IPS-20b (cell line): ENCODE measurements around the gene DNMBP.
A peak's percentile ranks its signal among the peaks of the same experiment; 100 is the strongest.
"Not testable (repeated sequence)": the region's sequence is repeated elsewhere in the genome, so short reads cannot be mapped to it uniquely, and the experiment has no call there.

ENCODE experiments used
- H3K27ac ChIP-seq: one replicate; pipeline ENCODE4 v1.5.1; 2013; ENCODE audit warnings: low read length
- H3K27me3 ChIP-seq: 2 replicates; pipeline ENCODE4 v1.6.1; 2013; ENCODE audit warnings: mild to moderate bottlenecking, low read length, inconsistent platforms; ENCODE audit not compliant: insufficient read depth
- H3K36me3 ChIP-seq: 2 replicates; pipeline ENCODE4 v1.6.1; 2013; ENCODE audit warnings: low read depth, mild to moderate bottlenecking, inconsistent platforms, low read length, moderate library complexity; ENCODE audit not compliant: insufficient read depth
- H3K4me1 ChIP-seq: 2 replicates; pipeline ENCODE4 v1.6.1; 2013; ENCODE audit warnings: mild to moderate bottlenecking, control low read depth, inconsistent platforms, low read length, moderate library complexity; ENCODE audit not compliant: insufficient read depth
- H3K4me3 ChIP-seq: 2 replicates; pipeline ENCODE4 v1.5.1; 2013; ENCODE audit warnings: mild to moderate bottlenecking, low read length, inconsistent platforms
- H3K9ac ChIP-seq: 2 replicates; pipeline ENCODE4 v1.6.1; 2013; ENCODE audit warnings: low read depth, mild to moderate bottlenecking, inconsistent platforms, low read length, moderate library complexity
- H3K9me3 ChIP-seq: 2 replicates; pipeline ENCODE4 v1.6.1; 2013; ENCODE audit warnings: mild to moderate bottlenecking, low read depth, low read length, inconsistent platforms; ENCODE audit not compliant: insufficient read depth

DNMBP gene

DNA sequence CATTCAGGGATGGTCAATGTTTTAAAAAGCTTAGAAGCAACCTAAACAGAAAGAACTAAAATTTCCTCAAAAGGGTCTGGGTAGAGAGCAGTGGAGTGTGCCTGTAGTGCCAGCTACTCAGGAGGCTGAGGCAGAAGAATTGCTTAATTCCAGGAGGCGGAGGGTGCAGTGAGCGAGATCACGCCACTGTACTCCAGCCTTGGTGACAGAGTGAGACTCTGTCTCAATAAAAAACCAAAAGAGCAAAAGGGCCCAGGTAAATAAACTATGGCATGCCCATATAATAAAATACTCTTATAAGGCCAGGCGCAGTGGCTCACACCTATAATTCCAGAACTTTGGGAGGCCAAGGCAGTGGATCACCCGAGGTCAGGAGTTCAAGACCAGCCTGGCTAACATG lies 93.0 kb downstream of the DNMBP start:
- H3K27me3 ChIP-seq: no peaks in the 10 kb centered on the region
- H3K9me3 ChIP-seq: no peaks in the 10 kb centered on the region
- H3K27ac ChIP-seq: no peak overlapping the region
- no peaks in the 10 kb centered on the region; the same call in 1 of the 2 replicates for H3K36me3 ChIP-seq
- no peak overlapping the region for H3K9ac ChIP-seq
- no peak overlapping the region for H3K4me3 ChIP-seq
- H3K4me1 ChIP-seq: peaks cover 18% of the 10 kb centered on the region

DNA sequence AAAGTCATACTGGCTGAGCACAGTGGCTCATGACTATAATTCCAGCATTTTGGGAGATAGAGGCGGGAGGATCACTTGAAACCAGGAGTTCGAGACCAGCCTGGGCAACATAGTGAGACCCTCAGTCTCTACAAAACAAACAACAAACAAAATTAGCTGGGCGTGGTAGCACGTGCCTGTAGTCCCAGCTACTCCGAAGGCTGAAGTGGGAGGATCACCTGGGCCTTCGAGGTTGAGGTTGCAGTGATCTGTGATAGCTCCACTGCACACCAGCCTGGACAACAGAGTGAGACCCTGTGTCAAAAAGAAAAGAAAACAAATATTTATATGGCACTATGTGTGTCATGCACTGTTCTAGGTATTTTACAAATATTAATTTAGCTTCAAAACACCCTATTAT lies 94.3 kb downstream of the DNMBP start:
- H3K9ac ChIP-seq: no peak overlapping the region
- no peaks in the 10 kb centered on the region for H3K27me3 ChIP-seq
- no peak overlapping the region for H3K27ac ChIP-seq
- peaks cover 18% of the 10 kb centered on the region for H3K4me1 ChIP-seq
- H3K9me3 ChIP-seq: no peaks in the 10 kb centered on the region
- peaks cover 3% of the 10 kb centered on the region; the same call in 1 of the 2 replicates for H3K36me3 ChIP-seq
- no peak overlapping the region for H3K4me3 ChIP-seq

DNA sequence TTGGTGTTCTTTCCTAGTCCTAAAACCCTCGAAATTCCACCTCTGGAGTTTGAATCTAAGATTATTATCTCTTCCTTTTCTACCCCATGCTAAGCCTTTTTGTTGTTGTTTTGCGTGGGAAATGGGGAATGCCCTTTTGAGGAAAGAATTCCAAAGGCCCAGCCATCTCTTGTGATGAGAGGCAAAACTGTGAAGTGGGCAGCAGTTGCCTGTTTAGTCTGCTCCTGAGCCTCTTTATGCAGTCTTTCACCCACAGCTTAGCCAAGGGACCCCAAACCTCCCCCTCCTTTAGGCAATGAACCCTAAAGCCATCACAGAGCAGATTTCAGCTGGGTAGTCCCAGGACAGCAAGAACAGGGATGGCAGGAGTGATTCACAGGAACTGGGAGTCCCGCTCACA lies 95.5 kb downstream of the DNMBP start:
- Histone ChIP-seq H3K4me3 (peak overlapping the region; percentile 96; the same call in 1 of the 2 replicates), H3K27ac (peak overlapping the region; percentile 92), H3K36me3 (peaks cover 15% of the 10 kb centered on the region), H3K9me3 (no peaks in the 10 kb centered on the region), H3K4me1 (peaks cover 17% of the 10 kb centered on the region), H3K27me3 (no peaks in the 10 kb centered on the region), H3K9ac (peak overlapping the region; percentile 74; the same call in 1 of the 2 replicates)

DNA sequence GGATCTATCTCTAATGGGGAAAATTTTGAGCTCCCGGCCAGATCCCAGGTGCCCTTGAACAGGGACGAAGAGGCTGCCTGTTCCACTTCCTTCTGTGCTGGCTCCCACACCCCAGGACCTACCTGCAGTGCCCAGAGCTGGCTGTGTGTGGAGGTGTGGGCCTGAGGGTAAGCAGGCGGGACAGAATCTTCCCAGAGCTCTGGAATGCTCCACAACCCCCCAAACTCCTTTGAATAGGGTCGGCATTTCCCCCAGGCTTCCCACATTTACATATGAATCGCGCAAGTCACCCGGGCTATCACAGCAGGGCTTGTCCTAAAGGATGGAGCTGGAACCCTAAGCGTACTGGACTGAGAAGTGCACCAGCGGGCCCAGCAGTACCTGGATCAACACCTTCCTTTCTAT lies 95.9 kb downstream of the DNMBP start:
- Histone ChIP-seq H3K36me3 (peaks cover 19% of the 10 kb centered on the region), H3K4me3 (peak overlapping the region; percentile 96), H3K9ac (peak overlapping the region; percentile 96)

DNA sequence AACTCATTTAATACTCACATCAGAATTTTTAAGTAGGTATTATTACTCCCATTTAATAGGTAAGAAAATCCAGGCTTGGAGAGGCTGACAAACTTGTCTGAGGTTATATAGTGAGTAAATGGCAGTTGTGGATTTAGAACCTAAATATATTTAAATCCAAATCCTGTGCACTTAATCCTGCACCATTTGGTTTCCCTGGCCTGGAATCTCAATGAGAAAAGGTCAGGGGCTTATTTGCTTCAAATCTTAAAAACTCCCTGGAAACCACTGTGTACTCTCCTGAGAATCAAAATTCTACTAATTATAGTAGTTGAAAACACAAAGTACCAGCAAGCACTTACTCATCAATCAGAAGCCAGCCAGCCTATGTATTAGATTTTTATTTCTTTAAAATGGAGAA lies 97.7 kb downstream of the DNMBP start:
- Histone ChIP-seq H3K27ac (peak overlapping the region; percentile 98), H3K27me3 (no peaks in the 10 kb centered on the region), H3K9me3 (no peaks in the 10 kb centered on the region), H3K4me1 (peaks cover 7% of the 10 kb centered on the region; the same call in 1 of the 2 replicates), H3K36me3 (peaks cover 37% of the 10 kb centered on the region), H3K9ac (peak overlapping the region; percentile 96), H3K4me3 (peak overlapping the region; percentile 96)

More for the DNA sequence above, 95.9 kb downstream of the DNMBP start:
- Histone ChIP-seq H3K4me1 (peaks cover 13% of the 10 kb centered on the region), H3K27me3 (no peaks in the 10 kb centered on the region), H3K27ac (peak overlapping the region; percentile 98), H3K9me3 (no peaks in the 10 kb centered on the region)

DNA sequence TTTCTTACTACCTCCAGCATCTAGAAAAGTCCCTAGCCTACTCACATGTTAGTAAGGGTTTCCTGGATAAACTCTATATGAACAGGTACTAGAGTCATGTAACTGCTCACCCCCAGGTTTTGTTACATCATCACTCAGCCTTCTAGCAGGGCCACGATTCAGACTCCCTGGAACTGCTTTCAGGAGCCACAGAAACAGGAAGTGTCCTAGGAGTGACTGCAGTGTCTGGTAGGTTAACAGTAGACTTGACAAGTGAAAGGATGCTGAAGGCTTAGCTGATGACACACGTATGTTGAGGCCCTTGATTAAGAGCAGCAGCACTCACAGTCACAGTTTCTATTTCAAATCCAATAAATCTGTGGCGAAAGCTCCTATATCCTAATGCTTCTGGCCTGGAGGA lies 101.2 kb downstream of the DNMBP start:
- Histone ChIP-seq H3K4me3 (no peak overlapping the region), H3K4me1 (no peaks in the 10 kb centered on the region), H3K27ac (no peak overlapping the region), H3K27me3 (no peaks in the 10 kb centered on the region), H3K9me3 (no peaks in the 10 kb centered on the region), H3K9ac (no peak overlapping the region), H3K36me3 (peaks cover 72% of the 10 kb centered on the region)

DNA sequence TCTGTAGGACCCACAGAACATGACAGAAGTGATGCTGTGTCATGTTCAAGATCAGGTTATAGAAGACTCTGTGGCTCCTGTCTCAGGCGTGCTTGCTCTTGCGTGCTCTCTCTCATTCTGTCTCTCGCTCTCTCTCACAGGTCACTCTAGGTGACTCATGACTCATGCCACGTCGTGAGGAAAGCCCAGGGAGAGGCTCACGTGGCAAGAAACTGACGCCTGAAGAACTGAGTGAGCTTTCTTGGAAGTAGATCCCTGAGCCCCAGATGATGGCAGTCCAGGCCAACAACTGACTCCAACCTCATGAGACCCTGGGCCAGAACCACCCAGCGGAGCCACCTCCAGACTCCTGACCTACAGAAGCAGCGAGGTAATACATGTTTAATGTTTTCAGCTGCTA lies 103.3 kb downstream of the DNMBP start:
- Histone ChIP-seq H3K9ac (no peak overlapping the region), H3K27ac (no peak overlapping the region)

DNA sequence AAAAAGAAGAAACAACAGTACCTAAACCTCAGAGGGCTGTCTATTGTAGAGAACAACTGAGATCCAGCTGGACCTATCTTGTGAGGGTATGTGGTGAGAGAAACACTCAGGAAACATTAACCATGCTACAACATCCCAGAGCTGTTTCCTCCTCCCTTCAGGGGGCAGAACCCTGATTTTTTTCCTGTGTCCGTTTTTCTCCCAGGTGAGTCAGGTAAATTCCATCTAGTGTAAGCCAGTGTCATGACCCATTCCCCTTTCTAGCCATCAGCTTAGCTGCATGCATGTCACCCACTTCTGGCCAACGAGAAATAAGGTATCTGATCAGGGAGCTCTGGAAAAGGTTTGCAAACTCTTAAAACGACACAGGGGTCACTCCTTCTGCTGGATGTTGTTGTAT lies 103.8 kb downstream of the DNMBP start:
- H3K27me3 ChIP-seq: no peaks in the 10 kb centered on the region
- H3K9me3 ChIP-seq: no peaks in the 10 kb centered on the region
- no peak overlapping the region for H3K27ac ChIP-seq
- no peaks in the 10 kb centered on the region for H3K4me1 ChIP-seq
- H3K4me3 ChIP-seq: no peak overlapping the region
- H3K9ac ChIP-seq: no peak overlapping the region
- H3K36me3 ChIP-seq: peaks cover 93% of the 10 kb centered on the region

More for the DNA sequence above, 103.3 kb downstream of the DNMBP start:
- peaks cover 88% of the 10 kb centered on the region for H3K36me3 ChIP-seq
- no peaks in the 10 kb centered on the region for H3K4me1 ChIP-seq
- no peak overlapping the region for H3K4me3 ChIP-seq
- no peaks in the 10 kb centered on the region for H3K9me3 ChIP-seq
- H3K27me3 ChIP-seq: no peaks in the 10 kb centered on the region

DNA sequence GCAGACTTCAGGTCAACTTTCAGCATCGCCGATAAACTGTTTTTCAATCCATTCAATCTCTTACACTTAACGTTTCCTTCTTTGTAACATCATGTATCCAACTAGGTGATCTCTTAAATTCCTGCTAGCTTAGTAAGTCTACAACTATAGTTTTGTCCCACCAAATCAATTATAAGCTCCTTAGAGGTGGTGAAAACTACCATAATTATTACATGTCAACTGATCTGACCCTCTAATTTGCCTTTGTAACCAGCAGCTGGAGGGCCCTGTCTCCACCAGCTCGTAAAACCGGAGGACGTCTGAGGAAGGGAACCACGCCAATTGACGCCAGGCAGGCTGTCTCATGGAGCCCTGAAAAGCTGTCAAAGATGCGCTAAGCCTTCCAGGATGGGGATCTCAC lies 113.9 kb downstream of the DNMBP start:
- Histone ChIP-seq H3K9ac (no peak overlapping the region), H3K4me1 (no peaks in the 10 kb centered on the region), H3K9me3 (no peaks in the 10 kb centered on the region), H3K27me3 (no peaks in the 10 kb centered on the region), H3K4me3 (no peak overlapping the region), H3K36me3 (peaks cover 84% of the 10 kb centered on the region), H3K27ac (no peak overlapping the region)

DNA sequence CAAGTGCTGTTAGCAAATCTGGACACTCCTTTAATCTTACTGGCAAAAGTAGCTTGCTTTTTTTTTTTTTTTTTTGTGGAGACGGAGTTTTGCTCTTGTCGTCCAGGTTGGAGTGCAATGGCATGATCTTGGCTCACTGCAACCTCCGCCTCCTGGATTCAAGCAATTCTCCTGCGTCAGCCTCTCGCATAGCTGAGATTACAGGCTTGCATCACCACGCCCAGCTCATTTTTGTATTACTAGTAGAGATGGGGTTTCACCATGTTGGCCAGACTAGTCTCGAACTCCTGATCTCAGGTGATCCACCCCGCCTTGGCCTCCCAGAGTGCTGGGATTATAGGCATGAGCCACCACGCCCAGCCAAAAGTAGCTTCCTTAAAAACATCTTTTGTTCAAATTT lies 114.7 kb downstream of the DNMBP start:
- not testable (repeated sequence) for H3K4me3 ChIP-seq, H3K4me1 ChIP-seq, H3K27me3 ChIP-seq, H3K27ac ChIP-seq, H3K9me3 ChIP-seq, H3K9ac ChIP-seq
- peaks cover 84% of the 10 kb centered on the region for H3K36me3 ChIP-seq

DNA sequence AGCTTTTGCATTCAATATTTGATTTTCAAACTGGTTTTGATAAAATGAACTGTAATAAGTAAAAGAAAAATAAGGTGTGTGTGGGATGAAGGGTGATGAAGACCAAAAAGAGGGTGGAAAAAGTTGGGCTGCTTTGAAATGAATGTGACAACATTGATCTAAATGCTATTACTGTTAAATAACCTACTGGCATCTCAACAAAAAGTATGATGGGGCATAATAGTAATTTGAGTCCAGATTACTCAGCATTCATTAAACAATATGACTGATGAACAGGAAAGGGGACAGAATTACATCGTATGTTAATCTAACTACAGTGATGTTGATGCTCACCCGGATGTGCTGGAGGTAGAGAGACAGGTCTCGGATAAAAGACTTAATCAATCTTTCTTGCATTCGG lies 115.1 kb downstream of the DNMBP start:
- peaks cover 84% of the 10 kb centered on the region for H3K36me3 ChIP-seq

DNA sequence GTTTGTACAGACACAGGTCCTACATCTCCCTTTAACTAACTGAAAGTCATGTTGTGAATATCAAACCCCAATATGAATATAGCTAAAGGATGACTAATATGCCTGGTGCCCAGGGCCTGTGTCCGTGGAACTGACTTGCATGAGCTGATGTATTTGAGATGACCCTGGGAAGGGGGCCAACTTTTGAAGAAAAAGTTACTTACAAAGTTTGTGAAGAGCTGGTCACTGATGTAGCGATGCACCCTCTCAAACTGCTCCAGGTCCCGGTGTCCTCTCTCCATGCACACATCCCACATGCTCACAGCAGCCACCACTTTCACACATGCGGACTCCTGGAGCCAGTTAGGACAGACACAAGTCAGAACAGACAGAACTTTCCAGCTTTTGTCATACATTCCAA lies 121.1 kb downstream of the DNMBP start:
- Histone ChIP-seq H3K4me1 (no peaks in the 10 kb centered on the region), H3K36me3 (peaks cover 84% of the 10 kb centered on the region), H3K4me3 (no peak overlapping the region), H3K27me3 (no peaks in the 10 kb centered on the region), H3K27ac (no peak overlapping the region), H3K9me3 (no peaks in the 10 kb centered on the region), H3K9ac (no peak overlapping the region)

More for the DNA sequence above, 115.1 kb downstream of the DNMBP start:
- no peaks in the 10 kb centered on the region for H3K4me1 ChIP-seq
- no peak overlapping the region for H3K4me3 ChIP-seq
- H3K9ac ChIP-seq: no peak overlapping the region
- no peaks in the 10 kb centered on the region for H3K9me3 ChIP-seq
- no peaks in the 10 kb centered on the region for H3K27me3 ChIP-seq
- H3K27ac ChIP-seq: no peak overlapping the region
